ENCODE measurements around the gene UFM1. TPM values are rescaled to one million over a fixed set of nuclear protein-coding genes. Genes with fewer than 3 reads are reported as not detected.

UFM1 gene
- total RNA-seq, 1 experiment from 2014 or later = 34.6 TPM

GRCh38 chr13:38399535-38399934 lies 49.9 kb downstream of the UFM1 start:
- Histone ChIP-seq H3K36me3 (ENCODE audit: control insufficient read depth, insufficient read depth, low read length) (no peaks in the 10 kb centered on the region), H3K4me3 (ENCODE audit: low read depth in 2 of 2, low read length in 2 of 2) (no peak overlapping the region), H3K27me3 (ENCODE audit: control insufficient read depth, insufficient read depth, low read length) (no peaks in the 10 kb centered on the region), H3K9me3 (ENCODE audit: control insufficient read depth, insufficient read depth, low read depth, low read length) (no peaks in the 10 kb centered on the region), H3K27ac (ENCODE audit: low read length) (no peak overlapping the region), H3K4me1 (ENCODE audit: control insufficient read depth, insufficient read depth, low read length) (no peaks in the 10 kb centered on the region)
- in situ Hi-C loops (cut with HindIII; ENCODE audit: low pct_unique_long_range_greater_than_20kb, low sequenced_read_pairs) (no loop called here), intact Hi-C loops (cut with micrococcal nuclease; ENCODE audit: unreplicated experiment) (no loop called here)
- TF ChIP-seq SIN3A (IDR thresholded peaks at IDR 0.05; ENCODE audit: borderline replicate concordance, insufficient read depth, low read depth, low read length) (no peak), CTCF (IDR thresholded peaks at IDR 0.05) (no peak), TCF7L2 (IDR thresholded peaks at IDR 0.05; ENCODE audit: low read depth, low read length) (no peak), POLR2AphosphoS5 (IDR thresholded peaks at IDR 0.05; ENCODE audit: low read depth, low read length) (no peak), REST (IDR thresholded peaks at IDR 0.05; ENCODE audit: insufficient read depth in 1 of 2, low read depth in 2 of 2, low read length in 1 of 2) (no peak)
- DNase-seq (ENCODE audit: low read depth, low spot score) = no peak
- POLR2A ChIA-PET = no interaction called here
- CTCF ChIA-PET = no interaction called here
- no TSS peak for BruUV-seq (replicated peaks)
- ATAC-seq = no peak

GRCh38 chr13:38401276-38401675 lies 51.6 kb downstream of the UFM1 start:
- no TSS peak for BruUV-seq (replicated peaks)
- H3K27ac ChIP-seq (ENCODE audit: low read length) = no peak overlapping the region
- intact Hi-C loops (cut with micrococcal nuclease; ENCODE audit: unreplicated experiment) = no loop called here
- ATAC-seq (no peak), DNase-seq (ENCODE audit: low read depth, low spot score) (no peak)
- POLR2A ChIA-PET = no interaction called here
- TF ChIP-seq SIN3A (IDR thresholded peaks at IDR 0.05; ENCODE audit: borderline replicate concordance, insufficient read depth, low read depth, low read length) (no peak), CTCF (IDR thresholded peaks at IDR 0.05) (no peak), TCF7L2 (IDR thresholded peaks at IDR 0.05; ENCODE audit: low read depth, low read length) (no peak), REST (IDR thresholded peaks at IDR 0.05; ENCODE audit: insufficient read depth in 1 of 2, low read depth in 2 of 2, low read length in 1 of 2) (no peak), POLR2AphosphoS5 (IDR thresholded peaks at IDR 0.05; ENCODE audit: low read depth, low read length) (no peak)
- no peak overlapping the region for H3K4me3 ChIP-seq (ENCODE audit: low read depth in 2 of 2, low read length in 2 of 2)
- H3K9me3 ChIP-seq (ENCODE audit: control insufficient read depth, insufficient read depth, low read depth, low read length) = no peaks in the 10 kb centered on the region
- no peaks in the 10 kb centered on the region for H3K4me1 ChIP-seq (ENCODE audit: control insufficient read depth, insufficient read depth, low read length)
- H3K36me3 ChIP-seq (ENCODE audit: control insufficient read depth, insufficient read depth, low read length) = no peaks in the 10 kb centered on the region
- no peaks in the 10 kb centered on the region for H3K27me3 ChIP-seq (ENCODE audit: control insufficient read depth, insufficient read depth, low read length)
- in situ Hi-C loops (cut with HindIII; ENCODE audit: low pct_unique_long_range_greater_than_20kb, low sequenced_read_pairs) = no loop called here
- CTCF ChIA-PET = no interaction called here

Measured in Panc1 (cell line).